Thyroid gland (tissue), 4 donors: ENCODE data around the gene SMIM7.

Source experiments
- POLR2A ChIP-seq, 2 donors: fragments of 450-650 bp; IDR thresholded peaks; one replicate each; pipeline ENCODE4 v1.6.1; 2017; ENCODE audit warnings: antibody characterized with exemption in 2 of 2, mild to moderate bottlenecking in 2 of 2, moderate library complexity in 1 of 2
- TF ChIP-seq, protein P1 (sequence below), 6 experiments: fragments of 200-600 bp in 3 of 6; fragments of 450-650 bp in 3 of 6; sonication (generic) in 3 of 6; IDR thresholded peaks; one replicate each; pipeline ENCODE4 v1.5.1; 2016 to 2019; ENCODE audit warnings: antibody characterized with exemption in 6 of 6, mild to moderate bottlenecking in 2 of 6, inconsistent platforms in 1 of 6, moderate library complexity in 1 of 6

DNA sequence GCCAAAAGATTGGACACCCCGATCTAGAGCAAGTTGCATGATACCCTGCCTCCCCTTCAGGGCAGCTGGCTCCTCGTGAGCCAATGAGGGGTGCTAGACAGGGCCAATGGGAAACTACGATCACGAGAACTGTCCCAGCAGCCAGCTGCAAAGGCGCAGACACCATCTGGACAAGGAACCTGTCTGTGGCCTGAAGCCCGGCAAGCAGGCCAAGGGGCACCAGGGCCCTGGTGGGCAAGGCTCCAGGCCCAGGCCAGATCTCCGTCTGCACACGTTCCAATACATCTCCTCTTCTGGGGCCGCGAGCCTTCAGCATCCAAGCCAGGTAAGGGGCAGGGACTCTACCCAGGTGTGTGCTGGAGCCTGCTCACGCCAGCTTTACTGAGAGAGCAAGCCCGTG lies 52.1 kb downstream of the SMIM7 start:
- TF ChIP-seq, protein P1, sequence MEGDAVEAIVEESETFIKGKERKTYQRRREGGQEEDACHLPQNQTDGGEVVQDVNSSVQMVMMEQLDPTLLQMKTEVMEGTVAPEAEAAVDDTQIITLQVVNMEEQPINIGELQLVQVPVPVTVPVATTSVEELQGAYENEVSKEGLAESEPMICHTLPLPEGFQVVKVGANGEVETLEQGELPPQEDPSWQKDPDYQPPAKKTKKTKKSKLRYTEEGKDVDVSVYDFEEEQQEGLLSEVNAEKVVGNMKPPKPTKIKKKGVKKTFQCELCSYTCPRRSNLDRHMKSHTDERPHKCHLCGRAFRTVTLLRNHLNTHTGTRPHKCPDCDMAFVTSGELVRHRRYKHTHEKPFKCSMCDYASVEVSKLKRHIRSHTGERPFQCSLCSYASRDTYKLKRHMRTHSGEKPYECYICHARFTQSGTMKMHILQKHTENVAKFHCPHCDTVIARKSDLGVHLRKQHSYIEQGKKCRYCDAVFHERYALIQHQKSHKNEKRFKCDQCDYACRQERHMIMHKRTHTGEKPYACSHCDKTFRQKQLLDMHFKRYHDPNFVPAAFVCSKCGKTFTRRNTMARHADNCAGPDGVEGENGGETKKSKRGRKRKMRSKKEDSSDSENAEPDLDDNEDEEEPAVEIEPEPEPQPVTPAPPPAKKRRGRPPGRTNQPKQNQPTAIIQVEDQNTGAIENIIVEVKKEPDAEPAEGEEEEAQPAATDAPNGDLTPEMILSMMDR (IDR thresholded peaks at IDR 0.05), result no peak
- TF ChIP-seq POLR2A (IDR thresholded peaks at IDR 0.05), result no peak
